Measurements from ENCODE around the gene SORBS2. TPM values are rescaled to one million over a fixed set of nuclear protein-coding genes. Genes with fewer than 3 reads are reported as not detected.

Gene SORBS2
- total RNA-seq, 1 experiment from 2014 or later = 0.34 TPM

- Histone ChIP-seq H3K4me1 (ENCODE audit: control insufficient read depth in 1 of 2, insufficient read depth in 2 of 2, low read length in 2 of 2) (peaks cover 0 to 3% of the 10 kb centered on the region in 2 experiments; a peak in 1 of 4 replicates), H2AFZ (ENCODE audit: low read depth, low read length, poor library complexity, severe bottlenecking) (no peak overlapping the region), H3K79me2 (ENCODE audit: insufficient read depth, low read length) (no peaks in the 10 kb centered on the region), H3K9ac (ENCODE audit: low read length) (no peak overlapping the region), H3K9me2 (ENCODE audit: insufficient read depth) (no peaks in the 10 kb centered on the region), H3K9me3 (ENCODE audit: control insufficient read depth in 1 of 2, insufficient read depth in 1 of 2, low read depth in 1 of 2, low read length in 2 of 2) (no peaks in the 10 kb centered on the region), H3K36me3 (ENCODE audit: control insufficient read depth in 1 of 2, insufficient read depth in 2 of 2, low read length in 2 of 2) (no peaks in the 10 kb centered on the region), H4K20me1 (ENCODE audit: insufficient read depth) (no peaks in the 10 kb centered on the region), H3K4me3 (replicated peaks in 1 of 2; ENCODE audit: low read depth in 1 of 2, low read length in 2 of 2) (no peak overlapping the region), H3K27me3 (ENCODE audit: insufficient read depth, low read length) (no peaks in the 10 kb centered on the region), H3K27ac (ENCODE audit: low read depth, low read length) (no peak overlapping the region), H3K4me2 (ENCODE audit: low read length) (no peak overlapping the region)
- DNase-seq (ENCODE audit: low read depth, low spot score) = no peak
- ChIA-PET POLR2A (no interaction called here), CTCF (no interaction called here), RAD21 (ENCODE audit: low non-redundant PET in 1 of 2, low total read pairs in 2 of 2, uncharacterized antibody in 2 of 2, unreplicated experiment in 2 of 2) (no interaction called here)
- ATAC-seq = no peak
- intact Hi-C loops (cut with micrococcal nuclease) = no loop called here
- no TSS peak for BruUV-seq (replicated peaks)
- TF ChIP-seq JUND (IDR thresholded peaks at IDR 0.05) = no peak
- TF ChIP-seq POLR2A (IDR thresholded peaks at IDR 0.05; ENCODE audit: borderline replicate concordance, extremely low read depth, insufficient read depth, insufficient read length) = no peak
- no peak for TF ChIP-seq ATF3 (IDR thresholded peaks at IDR 0.05)
- no peak for TF ChIP-seq ZBTB33 (IDR thresholded peaks at IDR 0.05; ENCODE audit: extremely low read depth, insufficient replicate concordance, low read length)
- no peak for TF ChIP-seq SP1 (IDR thresholded peaks at IDR 0.05; ENCODE audit: low read depth)
- TF ChIP-seq ELF1 (IDR thresholded peaks at IDR 0.05; ENCODE audit: borderline replicate concordance, low read depth) = no peak
- TF ChIP-seq POLR2AphosphoS5 (IDR thresholded peaks at IDR 0.05; ENCODE audit: low read depth, low read length) = no peak
- TF ChIP-seq CEBPB (IDR thresholded peaks at IDR 0.05; ENCODE audit: low read depth) = no peak
- TF ChIP-seq FOSL1 (IDR thresholded peaks at IDR 0.05; ENCODE audit: low read depth) = no peak
- TF ChIP-seq SIN3A (IDR thresholded peaks at IDR 0.05; ENCODE audit: low read depth) = no peak
- TF ChIP-seq YY1 (IDR thresholded peaks at IDR 0.05; ENCODE audit: extremely low read depth, insufficient replicate concordance, low read depth, low read length) = no peak
- no peak for TF ChIP-seq MAX (IDR thresholded peaks at IDR 0.05)
- TF ChIP-seq EZH2 (IDR thresholded peaks at IDR 0.05) = no peak
- no peak for TF ChIP-seq EGR1 (IDR thresholded peaks at IDR 0.05; ENCODE audit: low read depth)
- TF ChIP-seq RAD21 (IDR thresholded peaks at IDR 0.05; ENCODE audit: low read depth) = no peak
- TF ChIP-seq ZNF274 (IDR thresholded peaks at IDR 0.05; ENCODE audit: low read depth, low read length) = no peak
- no peak for TF ChIP-seq ZFX (IDR thresholded peaks at IDR 0.05)
These were observed 21.1 kb upstream of the SORBS2 start for GRCh38 chr4:185833055-185833598.
